Upper lobe of left lung (tissue), 4 donors: ENCODE results near the gene DYNLT2.

Experiments used
- CTCF ChIP-seq, 6 experiments: fragments of 450-650 bp in 4 of 6; fragments of 200-600 bp in 2 of 6; sonication (generic) in 2 of 6; IDR thresholded peaks; one replicate each; pipeline ENCODE4 v1.5.1; 2016 to 2019; ENCODE audit warnings: antibody characterized with exemption in 6 of 6
- EP300 ChIP-seq, 4 donors: sonication (generic); formaldehyde crosslinking; IDR thresholded peaks; one replicate each; pipeline ENCODE4 v1.5.1; 2017; ENCODE audit warnings: antibody characterized with exemption in 4 of 4, control low read depth in 2 of 4
- POLR2A ChIP-seq, 4 donors: fragments of 450-650 bp; IDR thresholded peaks; one replicate each; pipeline ENCODE4 v1.5.1; 2016 to 2017; ENCODE audit warnings: antibody characterized with exemption in 4 of 4, mild to moderate bottlenecking in 2 of 4
- POLR2AphosphoS5 ChIP-seq, 2 donors: sonication (generic); formaldehyde crosslinking; IDR thresholded peaks; one replicate each; pipeline ENCODE4 v1.5.1; 2017; ENCODE audit warnings: antibody characterized with exemption in 2 of 2

- no peak for TF ChIP-seq CTCF (IDR thresholded peaks at IDR 0.05)
- TF ChIP-seq POLR2A (IDR thresholded peaks at IDR 0.05): no peak
- TF ChIP-seq EP300 (IDR thresholded peaks at IDR 0.05): no peak
- TF ChIP-seq POLR2AphosphoS5 (IDR thresholded peaks at IDR 0.05): no peak
Observed at GRCh38 chr6:169793408-169793807, 42.0 kb upstream of the DYNLT2 start.
